Measurements from ENCODE around the gene SHOC2.
"Not testable (repeated sequence)": the region's sequence is repeated elsewhere in the genome, so short reads cannot be mapped to it uniquely, and the experiment has no call there.

Gene SHOC2

GRCh38 chr10:110901954-110902819 lies 17.2 kb upstream of the SHOC2 start:
- no peak for DNase-seq

GRCh38 chr10:110903280-110904278 lies 15.8 kb upstream of the SHOC2 start:
- DNase-seq: no peak

GRCh38 chr10:110910138-110910537 lies 9.3 kb upstream of the SHOC2 start:
- DNase-seq: no peak

GRCh38 chr10:110912374-110912773 lies 7.0 kb upstream of the SHOC2 start:
- DNase-seq: no peak

- DNase-seq: no peak
Measured at GRCh38 chr10:110914431-110914830, 5.0 kb upstream of the SHOC2 start.

- DNase-seq: no peak
Measured at GRCh38 chr10:110915035-110915434, 4.4 kb upstream of the SHOC2 start.

GRCh38 chr10:110915600-110915999 lies 3.8 kb upstream of the SHOC2 start:
- not testable (repeated sequence) for DNase-seq

GRCh38 chr10:110916554-110917346 lies 2.7 kb upstream of the SHOC2 start:
- DNase-seq: no peak

- DNase-seq: peak in 1 of 3 experiments; percentile 81
Measured at GRCh38 chr10:110918269-110918642, 1.1 kb upstream of the SHOC2 start.

- peak; percentile 94 to 99 (median 97) for DNase-seq
Measured at GRCh38 chr10:110918643-110919348, 608 bp upstream of the SHOC2 start, which contains the start of gene BBIP1. TSS of gene BBIP1 (minus strand) at chr10:110919180. CDS start at chr10:110918157, 1,023 bp downstream.

- DNase-seq: peak; percentile 45 to 70 (median 64)
Measured at GRCh38 chr10:110919971-110920881, 822 bp downstream of the SHOC2 start.

GRCh38 chr10:110923856-110924493 lies 4.6 kb downstream of the SHOC2 start:
- DNase-seq: no peak

- no peak for DNase-seq
Measured at GRCh38 chr10:110927461-110927860, 8.1 kb downstream of the SHOC2 start.

GRCh38 chr10:110931769-110932381 lies 12.5 kb downstream of the SHOC2 start:
- DNase-seq: no peak

- no peak for DNase-seq
Measured at GRCh38 chr10:110932505-110933180, 13.2 kb downstream of the SHOC2 start.

- DNase-seq: no peak
Measured at GRCh38 chr10:110936757-110937156, 17.4 kb downstream of the SHOC2 start.

- DNase-seq: no peak
Measured at GRCh38 chr10:110939419-110939818, 20.0 kb downstream of the SHOC2 start.

- DNase-seq: no peak
Measured at GRCh38 chr10:110944792-110945396, 25.5 kb downstream of the SHOC2 start.

- DNase-seq: no peak
Measured at GRCh38 chr10:110946496-110946895, 27.1 kb downstream of the SHOC2 start.
